Endothelial cell of umbilical vein (primary cell): ENCODE measurements around the gene BANF2. TPM values are rescaled to one million over a fixed set of nuclear protein-coding genes. Genes with fewer than 3 reads are reported as not detected.

Experiments
- BruUV-seq: library from RNA; stranded (reverse); fragments of 400-500 nt; replicated peaks from 2 replicates; lab custom pipeline; 2021; lab: Mats Ljungman, UMichigan
- CTCF ChIA-PET: fragments of 300-600, 350-600 bp; sonication (Branson Sonifier 250); formaldehyde crosslinking; loops from one replicate; lab custom pipeline; 2021; ENCODE audit warnings: antibody characterized with exemption, inconsistent platforms; lab: Charles Lee
- POLR2A ChIA-PET: fragments of 300-600, 350-600 bp; sonication (Branson Sonifier 250); formaldehyde crosslinking; loops from one replicate; lab custom pipeline; 2021; ENCODE audit warnings: antibody characterized with exemption, inconsistent platforms; lab: Charles Lee
- DNase-seq: peaks from one replicate; pipeline ENCODE4 v3.0.0-alpha.2; 2011; ENCODE audit warnings: low read depth, low spot score
- FAIRE-seq: peaks from 2 replicates; lab custom pipeline; 2011; peaks lifted over from hg19 to GRCh38; lab: Jason Lieb, UNC
- H2AFZ ChIP-seq: 2 replicates; pipeline ENCODE4 v1.6.0; 2012; ENCODE audit warnings: low read depth, low read length, control low read depth, inconsistent platforms
- H3K27ac ChIP-seq: 2 replicates; pipeline ENCODE4 v1.5.1; 2011; ENCODE audit warnings: low read depth, mild to moderate bottlenecking, control low read depth, low read length, moderate library complexity; ENCODE audit not compliant: insufficient read depth
- H3K27me3 ChIP-seq, 2 experiments: 2 replicates each; pipeline versions ENCODE4 v1.6.0 to v1.6.1; 2011; ENCODE audit warnings: low read length in 2 of 2, mixed read lengths in 1 of 2; ENCODE audit not compliant: control insufficient read depth in 2 of 2, insufficient read depth in 2 of 2
- H3K36me3 ChIP-seq, 2 experiments: 2 replicates in 1 of 2; 3 replicates in 1 of 2; pipeline ENCODE4 v1.5.1; 2011; ENCODE audit warnings: low read length in 2 of 2, mild to moderate bottlenecking in 1 of 2, moderate library complexity in 1 of 2; ENCODE audit not compliant: control insufficient read depth in 2 of 2, insufficient read depth in 2 of 2; ENCODE audit errors: extremely low read depth in 1 of 2
- H3K4me1 ChIP-seq: 3 replicates; pipeline ENCODE4 v1.5.1; 2011; ENCODE audit warnings: mild to moderate bottlenecking, low read length; ENCODE audit not compliant: control insufficient read depth, insufficient read depth; ENCODE audit errors: extremely low read depth
- H3K4me2 ChIP-seq: 2 replicates; pipeline ENCODE4 v1.6.1; 2011; ENCODE audit warnings: low read length, control low read depth, mixed read lengths; ENCODE audit not compliant: insufficient read depth
- H3K4me3 ChIP-seq, 3 experiments: fragments of 200-600 bp in 1 of 3; sonication (generic), shearing (Covaris generic) in 1 of 3; replicated peaks in 1 of 3; 2 replicates each; pipeline ENCODE4 v1.5.1; 2011 to 2016; ENCODE audit warnings: control low read depth in 3 of 3, low read length in 3 of 3, mild to moderate bottlenecking in 2 of 3, inconsistent platforms in 1 of 3, low read depth in 1 of 3, moderate library complexity in 1 of 3; ENCODE audit not compliant: insufficient read depth in 1 of 3
- H3K79me2 ChIP-seq: 2 replicates; pipeline ENCODE4 v1.6.0; 2012; ENCODE audit warnings: low read length, inconsistent platforms; ENCODE audit not compliant: control insufficient read depth, insufficient read depth
- H3K9ac ChIP-seq: replicated peaks from 2 replicates; pipeline ENCODE3; 2011; ENCODE audit warnings: low read length, control low read depth; ENCODE audit not compliant: insufficient read depth; ENCODE audit errors: extremely low read depth
- H3K9me1 ChIP-seq: replicated peaks from 3 replicates; pipeline ENCODE4 v1.6.0; 2011; ENCODE audit warnings: mild to moderate bottlenecking, low read length; ENCODE audit not compliant: control insufficient read depth, insufficient read depth; ENCODE audit errors: extremely low read depth
- H3K9me3 ChIP-seq: replicated peaks from 2 replicates; pipeline ENCODE4 v1.5.1; 2012; ENCODE audit warnings: low read length, inconsistent platforms; ENCODE audit not compliant: control insufficient read depth, insufficient read depth
- H4K20me1 ChIP-seq: replicated peaks from 2 replicates; pipeline ENCODE3; 2011; ENCODE audit warnings: mild to moderate bottlenecking, low read length; ENCODE audit not compliant: control insufficient read depth, insufficient read depth; ENCODE audit errors: extremely low read depth
- EZH2 ChIP-seq: IDR thresholded peaks from 2 replicates; pipeline ENCODE4 v1.6.1; 2012; ENCODE audit warnings: borderline replicate concordance, low read depth, mild to moderate bottlenecking, moderate library complexity, low read length, inconsistent platforms; ENCODE audit not compliant: severe bottlenecking
- FOS ChIP-seq: IDR thresholded peaks from 2 replicates; pipeline ENCODE4 v1.6.1; 2011; ENCODE audit warnings: mild to moderate bottlenecking, low read length, moderate library complexity, borderline replicate concordance; ENCODE audit not compliant: insufficient read depth
- GATA2 ChIP-seq: IDR thresholded peaks from 2 replicates; pipeline ENCODE4 v1.7.0; 2011; ENCODE audit warnings: low read depth, mild to moderate bottlenecking, moderate library complexity, mixed read lengths, low read length; ENCODE audit not compliant: insufficient read length, insufficient read depth
- JUN ChIP-seq: IDR thresholded peaks from 2 replicates; pipeline ENCODE4 v1.6.1; 2011; ENCODE audit warnings: borderline replicate concordance, low read depth; ENCODE audit not compliant: insufficient read length, insufficient read depth
- MYC ChIP-seq: IDR thresholded peaks from one replicate; pipeline ENCODE4 v1.6.1; 2011; ENCODE audit warnings: mild to moderate bottlenecking, low read depth, low read length
- POLR2A ChIP-seq: IDR thresholded peaks from 2 replicates; pipeline ENCODE4 v1.6.1; 2012; ENCODE audit warnings: low read depth, mild to moderate bottlenecking, control low read depth, low read length
- POLR2AphosphoS5 ChIP-seq: IDR thresholded peaks from 2 replicates; pipeline ENCODE4 v1.6.1; 2012; ENCODE audit warnings: low read depth, mild to moderate bottlenecking, control low read depth, low read length, moderate library complexity; ENCODE audit not compliant: insufficient read depth
- dilution Hi-C: fragments of 300-500 bp; cut with MboI; formaldehyde crosslinking; loops from one replicate; pipeline ENCODE4 v1.15.0; 2019; ENCODE audit warnings: low sequenced_read_pairs; ENCODE audit not compliant: extremely low pct_ligation_motif_present
- intact Hi-C: fragments of 100-400 bp; cut with micrococcal nuclease; formaldehyde crosslinking; loops from one replicate; pipeline ENCODE4 v1.10.0; 2022
- polyA plus RNA-seq, 4 experiments: library from polyadenylated mRNA; depleted of rRNA in 3 of 4; stranded (reverse) in 3 of 4; unstranded in 1 of 4; fragments of >200 nt; gene quantifications; 2 replicates each; pipeline versions ENCODE4 v1.2.1 to v1.2.3, GENCODE V29; 2011 to 2012; ENCODE audit warnings: missing spikeins in 1 of 4
- total RNA-seq: library from RNA; stranded (reverse); gene quantifications from 2 replicates; pipeline ENCODE4 v1.2.3, GENCODE V29; 2021
- TF ChIP-seq, protein P1 (sequence below), 2 donors: IDR thresholded peaks; 1 replicate in 1 of 2; 2 replicates in 1 of 2; pipeline ENCODE4 v1.5.1; 2011; ENCODE audit warnings: low read length in 2 of 2, mild to moderate bottlenecking in 2 of 2, moderate library complexity in 2 of 2, control low read depth in 1 of 2, inconsistent platforms in 1 of 2, low read depth in 1 of 2; ENCODE audit not compliant: insufficient read depth in 1 of 2; ENCODE audit errors: extremely low read depth in 1 of 2
- TF ChIP-seq, protein P2 (sequence below): IDR thresholded peaks from 2 replicates; pipeline ENCODE4 v1.6.1; 2011; ENCODE audit not compliant: insufficient read depth, insufficient read length

BANF2 gene
- total and polyA plus RNA-seq, 2 donors (not counting 3 experiments of a cell fraction or from before 2014, with no cell fraction given), result not detected

DNA sequence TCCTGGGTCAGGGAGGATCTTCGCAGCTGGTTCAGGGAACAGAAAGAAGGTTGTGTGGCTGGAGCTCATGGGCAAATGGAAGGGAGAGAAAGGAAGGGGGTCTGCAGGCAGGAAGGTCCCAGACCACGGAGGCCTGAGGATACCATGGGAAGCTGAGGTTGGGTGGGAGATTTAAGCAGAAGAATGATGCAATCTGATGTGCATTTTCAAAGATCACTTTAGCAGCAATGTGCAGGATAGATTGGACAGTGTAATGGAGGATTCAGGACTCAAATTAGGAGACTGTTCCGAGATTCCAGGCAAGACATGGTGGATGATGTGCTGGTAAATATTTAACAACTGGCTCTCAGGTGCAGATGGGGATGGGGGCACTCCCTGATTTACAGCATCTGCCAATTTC, 12.0 kb upstream of the BANF2 start:
- TF ChIP-seq MYC, result no peak
- TF ChIP-seq EZH2, result no peak
- FAIRE-seq (no peak), DNase-seq (no peak)
- Histone ChIP-seq H3K9me1 (no peaks in the 10 kb centered on the region), H3K27me3 (peaks cover 37 to 43% of the 10 kb centered on the region in 2 experiments), H2AFZ (no peak overlapping the region), H3K4me3 (no peak overlapping the region), H3K4me2 (no peak overlapping the region), H3K27ac (no peak overlapping the region), H3K9me3 (no peaks in the 10 kb centered on the region), H3K36me3 (no peaks in the 10 kb centered on the region), H3K4me1 (peaks cover 2% of the 10 kb centered on the region), H4K20me1 (no peaks in the 10 kb centered on the region), H3K79me2 (no peaks in the 10 kb centered on the region), H3K9ac (no peak overlapping the region)
- ChIA-PET POLR2A (no interaction called here), CTCF (interaction anchor here (0.8 to 2.2 kb wide), 2 partner anchors 210 to 251 kb away, joined by 4 to 6 read pairs; no protein-coding TSS in a partner anchor)
- dilution Hi-C loops (no loop called here), intact Hi-C loops (no loop called here)
- no TSS peak for BruUV-seq

DNA sequence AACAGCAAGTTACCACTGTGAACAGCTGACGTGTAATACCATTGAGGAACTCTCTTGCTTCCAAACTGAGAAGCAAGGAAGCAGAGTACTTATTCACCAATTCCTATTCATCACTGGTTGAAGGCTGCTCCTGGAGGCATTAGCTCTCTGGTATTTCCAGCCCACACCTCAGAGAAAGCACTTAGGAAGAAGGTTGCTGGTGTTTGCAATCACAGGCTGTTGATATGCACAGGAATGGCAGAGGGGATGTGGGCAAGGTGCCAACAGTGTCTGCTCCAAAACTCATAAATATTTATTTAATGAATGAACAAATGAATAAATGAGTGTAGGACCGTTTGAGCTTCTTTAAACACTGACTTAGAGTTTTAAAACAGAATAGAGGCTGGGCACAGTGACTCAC, 10.8 kb upstream of the BANF2 start:
- no TSS peak for BruUV-seq
- dilution Hi-C loops, result no loop called here
- H3K27me3 ChIP-seq, result peaks cover 31 to 40% of the 10 kb centered on the region in 2 experiments
- no peak overlapping the region for H3K4me2 ChIP-seq
- no peak overlapping the region for H3K9ac ChIP-seq
- H3K36me3 ChIP-seq, result no peaks in the 10 kb centered on the region
- DNase-seq (peak; percentile 75), FAIRE-seq (no peak)
- H3K4me3 ChIP-seq, result no peak overlapping the region
- TF ChIP-seq, protein P1, sequence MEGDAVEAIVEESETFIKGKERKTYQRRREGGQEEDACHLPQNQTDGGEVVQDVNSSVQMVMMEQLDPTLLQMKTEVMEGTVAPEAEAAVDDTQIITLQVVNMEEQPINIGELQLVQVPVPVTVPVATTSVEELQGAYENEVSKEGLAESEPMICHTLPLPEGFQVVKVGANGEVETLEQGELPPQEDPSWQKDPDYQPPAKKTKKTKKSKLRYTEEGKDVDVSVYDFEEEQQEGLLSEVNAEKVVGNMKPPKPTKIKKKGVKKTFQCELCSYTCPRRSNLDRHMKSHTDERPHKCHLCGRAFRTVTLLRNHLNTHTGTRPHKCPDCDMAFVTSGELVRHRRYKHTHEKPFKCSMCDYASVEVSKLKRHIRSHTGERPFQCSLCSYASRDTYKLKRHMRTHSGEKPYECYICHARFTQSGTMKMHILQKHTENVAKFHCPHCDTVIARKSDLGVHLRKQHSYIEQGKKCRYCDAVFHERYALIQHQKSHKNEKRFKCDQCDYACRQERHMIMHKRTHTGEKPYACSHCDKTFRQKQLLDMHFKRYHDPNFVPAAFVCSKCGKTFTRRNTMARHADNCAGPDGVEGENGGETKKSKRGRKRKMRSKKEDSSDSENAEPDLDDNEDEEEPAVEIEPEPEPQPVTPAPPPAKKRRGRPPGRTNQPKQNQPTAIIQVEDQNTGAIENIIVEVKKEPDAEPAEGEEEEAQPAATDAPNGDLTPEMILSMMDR (IDR thresholded peaks at IDR 0.05; ENCODE audit: extremely low read depth in 1 of 2, insufficient read depth in 1 of 2, low read depth in 1 of 2, low read length in 2 of 2), result no peak
- TF ChIP-seq EZH2 (no peak), MYC (no peak), POLR2A (no peak), JUN (no peak), FOS (no peak), POLR2AphosphoS5 (no peak), GATA2 (no peak)
- TF ChIP-seq, protein P2, sequence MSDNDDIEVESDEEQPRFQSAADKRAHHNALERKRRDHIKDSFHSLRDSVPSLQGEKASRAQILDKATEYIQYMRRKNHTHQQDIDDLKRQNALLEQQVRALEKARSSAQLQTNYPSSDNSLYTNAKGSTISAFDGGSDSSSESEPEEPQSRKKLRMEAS, result no peak
- no peak overlapping the region for H3K27ac ChIP-seq
- H2AFZ ChIP-seq, result no peak overlapping the region
- no peaks in the 10 kb centered on the region for H3K4me1 ChIP-seq
- ChIA-PET CTCF (no interaction called here), POLR2A (no interaction called here)
- no peaks in the 10 kb centered on the region for H3K9me1 ChIP-seq
- intact Hi-C loops, result no loop called here
- no peaks in the 10 kb centered on the region for H3K79me2 ChIP-seq
- H3K9me3 ChIP-seq, result no peaks in the 10 kb centered on the region
- no peaks in the 10 kb centered on the region for H4K20me1 ChIP-seq
